Mesendoderm (in vitro differentiated cells): ENCODE measurements around the gene ZNF783. TPM values are rescaled to one million over a fixed set of nuclear protein-coding genes. Genes with fewer than 3 reads are reported as not detected.
A peak's percentile ranks its signal among the peaks of the same experiment; 100 is the strongest.

Experiments used
- DNase-seq: peaks from one replicate; pipeline ENCODE4 v3.0.0; 2013
- H2AK5ac ChIP-seq: 2 replicates; pipeline ENCODE4 v1.6.1; 2013; ENCODE audit warnings: low read length, inconsistent platforms
- H2BK120ac ChIP-seq: 2 replicates; pipeline ENCODE4 v1.6.1; 2013; ENCODE audit warnings: low read depth, mild to moderate bottlenecking, low read length, moderate library complexity, mixed read lengths
- H2BK15ac ChIP-seq: replicated peaks from 2 replicates; pipeline ENCODE4 v1.6.1; 2013; ENCODE audit warnings: low read depth, mild to moderate bottlenecking, moderate library complexity
- H2BK5ac ChIP-seq: 2 replicates; pipeline ENCODE4 v1.6.1; 2013; ENCODE audit warnings: low read length, inconsistent platforms
- H3K18ac ChIP-seq: 2 replicates; pipeline ENCODE4 v1.6.1; 2013; ENCODE audit warnings: mild to moderate bottlenecking, low read length, mixed read lengths
- H3K23ac ChIP-seq: one replicate; pipeline ENCODE4 v1.6.1; 2013; ENCODE audit warnings: low read length
- H3K27ac ChIP-seq: 2 replicates; pipeline ENCODE4 v1.5.1; 2013; ENCODE audit warnings: low read depth, mild to moderate bottlenecking, inconsistent platforms, low read length, moderate library complexity
- H3K27me3 ChIP-seq: 2 replicates; pipeline ENCODE4 v1.6.1; 2013; ENCODE audit warnings: low read length, control low read depth, mild to moderate bottlenecking, inconsistent platforms; ENCODE audit not compliant: insufficient read depth, poor library complexity
- H3K36me3 ChIP-seq: 2 replicates; pipeline ENCODE4 v1.6.1; 2013; ENCODE audit warnings: low read length, inconsistent platforms; ENCODE audit not compliant: control insufficient read depth, insufficient read depth
- H3K4ac ChIP-seq: one replicate; pipeline ENCODE4 v1.6.1; 2013; ENCODE audit warnings: low read depth, mild to moderate bottlenecking, low read length, moderate library complexity
- H3K4me1 ChIP-seq: 2 replicates; pipeline ENCODE4 v1.6.1; 2013; ENCODE audit warnings: low read depth, low read length, inconsistent platforms; ENCODE audit not compliant: control insufficient read depth
- H3K4me2 ChIP-seq: 2 replicates; pipeline ENCODE4 v1.6.1; 2013; ENCODE audit warnings: low read length
- H3K4me3 ChIP-seq: 2 replicates; pipeline ENCODE4 v1.5.1; 2013; ENCODE audit warnings: mild to moderate bottlenecking, low read length
- H3K56ac ChIP-seq: one replicate; pipeline ENCODE4 v1.6.1; 2013; ENCODE audit warnings: low read length
- H3K79me1 ChIP-seq: 2 replicates; pipeline ENCODE4 v1.6.1; 2013; ENCODE audit warnings: low read length, inconsistent platforms
- H3K79me2 ChIP-seq: 2 replicates; pipeline ENCODE4 v1.6.1; 2013; ENCODE audit warnings: mild to moderate bottlenecking, low read length; ENCODE audit not compliant: control insufficient read depth, insufficient read depth
- H3K9ac ChIP-seq: 2 replicates; pipeline ENCODE4 v1.6.1; 2013; ENCODE audit warnings: low read length, inconsistent platforms
- H4K5ac ChIP-seq: one replicate; pipeline ENCODE4 v1.6.1; 2013; ENCODE audit warnings: low read length
- H4K8ac ChIP-seq: one replicate; pipeline ENCODE4 v1.6.1; 2013; ENCODE audit warnings: low read depth, mild to moderate bottlenecking, control low read depth, low read length, moderate library complexity
- WGBS: extraction: QIAGEN DNeasy Blood & Tissue Kit; methylation state at CpG from one replicate; pipeline ENCODE4 v1.1.7; 2013; ENCODE audit warnings: low lambda C conversion rate, missing lambda C conversion rate; ENCODE audit not compliant: insufficient coverage; ENCODE audit errors: extremely low coverage; 5-methylcytosine and 5-hydroxymethylcytosine counted together
- polyA plus RNA-seq, 2 experiments: library from polyadenylated mRNA; stranded (reverse); fragments of 200-250 nt; gene quantifications; one replicate each; pipeline ENCODE4 v1.2.3, GENCODE V29; 2013

ZNF783 gene
- polyA plus RNA-seq (2013, experiment 1 of 2) = 2.9 TPM
- polyA plus RNA-seq (2013, experiment 2 of 2) = 2.6 TPM

- no peak within 1 kb of the TSS for H2BK15ac ChIP-seq
- no peaks in the 10 kb centered on the region for H3K27me3 ChIP-seq
- peak within 1 kb of the TSS; percentile 88 for H3K9ac ChIP-seq
- peak within 1 kb of the TSS; percentile 24 for H3K4me3 ChIP-seq
- H4K5ac ChIP-seq = no peak within 1 kb of the TSS
- H3K4me1 ChIP-seq = no peaks in the 10 kb centered on the region
- H3K27ac ChIP-seq = no peak within 1 kb of the TSS
- H3K23ac ChIP-seq = no peak within 1 kb of the TSS
- peak within 1 kb of the TSS; percentile 61 for H3K4me2 ChIP-seq
- DNase-seq = peak; percentile 92
- H3K36me3 ChIP-seq = no peaks in the 10 kb centered on the region
- peak within 1 kb of the TSS; percentile 72 for H3K18ac ChIP-seq
- no peak within 1 kb of the TSS for H2BK120ac ChIP-seq
- no peaks in the 10 kb centered on the region for H3K79me2 ChIP-seq
- H3K79me1 ChIP-seq = no peaks in the 10 kb centered on the region
- no peak within 1 kb of the TSS for H2AK5ac ChIP-seq
- H3K4ac ChIP-seq = peak within 1 kb of the TSS; percentile 89
- peak within 1 kb of the TSS; percentile 94 for H4K8ac ChIP-seq
- peak within 1 kb of the TSS; percentile 91 for H3K56ac ChIP-seq
- WGBS = no CpG with 5 or more reads among the region's 115 CpGs
- no peak within 1 kb of the TSS for H2BK5ac ChIP-seq
Observed at GRCh38 chr7:149261829-149262617, at the start of gene ZNF783. ZNF783 (plus strand) TSS chr7:149262196; CDS start chr7:149262334, 138 bp downstream.

GRCh38 chr7:149214020-149214720, 47.8 kb upstream of the ZNF783 start:
- no peak overlapping the region for H4K8ac ChIP-seq
- H3K79me2 ChIP-seq = no peaks in the 10 kb centered on the region
- H2AK5ac ChIP-seq = no peak overlapping the region
- H4K5ac ChIP-seq = no peak overlapping the region
- no peak overlapping the region for H2BK5ac ChIP-seq
- H3K56ac ChIP-seq = no peak overlapping the region
- H3K4me3 ChIP-seq = no peak overlapping the region
- no peak overlapping the region for H3K23ac ChIP-seq
- no peak overlapping the region for H3K4ac ChIP-seq
- peaks cover 2% of the 10 kb centered on the region for H3K79me1 ChIP-seq
- no CpG with 5 or more reads among the region's 7 CpGs for WGBS
- DNase-seq = no peak
- H3K27me3 ChIP-seq = no peaks in the 10 kb centered on the region
- no peak overlapping the region for H3K18ac ChIP-seq
- no peak overlapping the region for H2BK120ac ChIP-seq
- H3K36me3 ChIP-seq = peaks cover 9% of the 10 kb centered on the region
- H3K27ac ChIP-seq = no peak overlapping the region
- H3K4me1 ChIP-seq = no peaks in the 10 kb centered on the region
- no peak overlapping the region for H2BK15ac ChIP-seq
- no peak overlapping the region for H3K9ac ChIP-seq
- H3K4me2 ChIP-seq = no peak overlapping the region

GRCh38 chr7:149216402-149216801, 45.6 kb upstream of the ZNF783 start:
- Histone ChIP-seq H4K5ac (no peak overlapping the region), H3K9ac (no peak overlapping the region), H2BK120ac (no peak overlapping the region), H3K4ac (no peak overlapping the region), H3K27ac (no peak overlapping the region), H3K4me1 (no peaks in the 10 kb centered on the region), H3K27me3 (no peaks in the 10 kb centered on the region), H3K4me3 (no peak overlapping the region), H3K23ac (no peak overlapping the region), H3K79me2 (no peaks in the 10 kb centered on the region), H4K8ac (no peak overlapping the region), H3K79me1 (peaks cover 2% of the 10 kb centered on the region), H2AK5ac (no peak overlapping the region), H3K36me3 (peaks cover 10% of the 10 kb centered on the region), H3K56ac (no peak overlapping the region), H3K18ac (no peak overlapping the region), H3K4me2 (no peak overlapping the region), H2BK15ac (no peak overlapping the region), H2BK5ac (no peak overlapping the region)
- no CpG with 5 or more reads among the region's 2 CpGs for WGBS
- DNase-seq = peak; percentile 65

- Histone ChIP-seq H3K18ac (no peak overlapping the region), H3K27ac (no peak overlapping the region), H2AK5ac (no peak overlapping the region), H3K36me3 (peaks cover 8% of the 10 kb centered on the region), H3K9ac (no peak overlapping the region), H3K4me1 (no peaks in the 10 kb centered on the region), H3K79me1 (peaks cover 2% of the 10 kb centered on the region), H3K4me2 (no peak overlapping the region), H2BK15ac (no peak overlapping the region), H4K8ac (no peak overlapping the region), H4K5ac (no peak overlapping the region), H3K23ac (no peak overlapping the region), H3K4ac (no peak overlapping the region), H3K4me3 (no peak overlapping the region), H3K27me3 (no peaks in the 10 kb centered on the region), H2BK5ac (no peak overlapping the region), H2BK120ac (no peak overlapping the region), H3K79me2 (no peaks in the 10 kb centered on the region), H3K56ac (no peak overlapping the region)
- no CpG with 5 or more reads among the region's 6 CpGs for WGBS
- no peak for DNase-seq
Observed at GRCh38 chr7:149217570-149217969, 44.4 kb upstream of the ZNF783 start.

- no peaks in the 10 kb centered on the region for H3K79me2 ChIP-seq
- no CpG with 5 or more reads among the region's 10 CpGs for WGBS
- no peak overlapping the region for H2AK5ac ChIP-seq
- H3K18ac ChIP-seq = no peak overlapping the region
- H3K9ac ChIP-seq = no peak overlapping the region
- H4K5ac ChIP-seq = no peak overlapping the region
- peak overlapping the region; percentile 48 for H3K23ac ChIP-seq
- H3K27ac ChIP-seq = no peak overlapping the region
- H2BK120ac ChIP-seq = no peak overlapping the region
- no peak overlapping the region for H3K4me3 ChIP-seq
- H3K4me2 ChIP-seq = no peak overlapping the region
- no peak overlapping the region for H2BK5ac ChIP-seq
- H3K27me3 ChIP-seq = no peaks in the 10 kb centered on the region
- no peak overlapping the region for H3K4ac ChIP-seq
- peak; percentile 67 for DNase-seq
- H3K56ac ChIP-seq = no peak overlapping the region
- H3K4me1 ChIP-seq = no peaks in the 10 kb centered on the region
- H2BK15ac ChIP-seq = no peak overlapping the region
- no peak overlapping the region for H4K8ac ChIP-seq
- H3K36me3 ChIP-seq = peaks cover 6% of the 10 kb centered on the region
- H3K79me1 ChIP-seq = peaks cover 2% of the 10 kb centered on the region
Observed at GRCh38 chr7:149218469-149219420, 43.3 kb upstream of the ZNF783 start.
